HepG2 (cell line): ENCODE data around the gene LAMA5. TPM values are rescaled to one million over a fixed set of nuclear protein-coding genes. Genes with fewer than 3 reads are reported as not detected.

Experiments
- AFF4 ChIP-seq: sonication (generic); formaldehyde crosslinking; IDR thresholded peaks from 2 replicates; pipeline ENCODE4 v1.4.0; 2020; ENCODE audit warnings: missing genetic modification reagents
- BORCS8-MEF2B ChIP-seq: sonication (generic); formaldehyde crosslinking; IDR thresholded peaks from 2 replicates; pipeline ENCODE4 v1.8.0; 2022; ENCODE audit warnings: mild to moderate bottlenecking, missing genetic modification reagents
- CENPX ChIP-seq: sonication (generic); formaldehyde crosslinking; IDR thresholded peaks from 2 replicates; pipeline ENCODE4 v1.9.0; 2021; ENCODE audit warnings: mild to moderate bottlenecking, missing genetic modification reagents, moderate library complexity
- DDIT3 ChIP-seq: sonication (generic); formaldehyde crosslinking; IDR thresholded peaks from 2 replicates; pipeline ENCODE4 v1.4.0; 2020; ENCODE audit warnings: mild to moderate bottlenecking, missing genetic modification reagents
- E2F5 ChIP-seq: sonication (generic); formaldehyde crosslinking; conservative IDR thresholded peaks from 2 replicates; pipeline ENCODE4 v1.4.0; 2020; ENCODE audit warnings: missing genetic modification reagents
- GABPB1 ChIP-seq: IDR thresholded peaks from 2 replicates; pipeline ENCODE4 v1.6.1; 2016; ENCODE audit warnings: mild to moderate bottlenecking, missing genetic modification reagents, moderate library complexity, missing compliant biosample characterization
- HNF4A ChIP-seq: sonication (generic); formaldehyde crosslinking; IDR thresholded peaks from 2 replicates; pipeline ENCODE4 v1.4.0; 2020; ENCODE audit warnings: missing genetic modification reagents
- HNF4G ChIP-seq, 2 experiments: sonication (generic) in 1 of 2; formaldehyde crosslinking in 1 of 2; IDR thresholded peaks; 2 replicates each; pipeline versions ENCODE4 v1.4.0 to v1.6.1; 2011 to 2020; ENCODE audit warnings: borderline replicate concordance in 2 of 2, low read depth in 2 of 2, mild to moderate bottlenecking in 2 of 2, low read length in 1 of 2, missing genetic modification reagents in 1 of 2, moderate library complexity in 1 of 2
- KAT7 ChIP-seq: IDR thresholded peaks from 2 replicates; pipeline ENCODE4 v1.6.1; 2018; ENCODE audit warnings: borderline replicate concordance, missing compliant biosample characterization
- LCORL ChIP-seq, 2 experiments: fragments of 450-650 bp in 1 of 2; sonication (generic) in 1 of 2; formaldehyde crosslinking in 1 of 2; IDR thresholded peaks; 2 replicates each; pipeline versions ENCODE4 v1.5.0 to v1.6.1; 2017 to 2020; ENCODE audit warnings: antibody characterized with exemption in 1 of 2, missing genetic modification reagents in 1 of 2
- MAFG ChIP-seq: sonication (generic); formaldehyde crosslinking; IDR thresholded peaks from 2 replicates; pipeline ENCODE4 v1.5.1; 2020; ENCODE audit warnings: mild to moderate bottlenecking, missing genetic modification reagents
- MTA3 ChIP-seq: sonication (generic); formaldehyde crosslinking; IDR thresholded peaks from 2 replicates; pipeline ENCODE4 v1.4.0; 2020; ENCODE audit warnings: missing genetic modification reagents
- NFYB ChIP-seq: sonication (generic); formaldehyde crosslinking; IDR thresholded peaks from 2 replicates; pipeline ENCODE4 v1.4.0; 2020; ENCODE audit warnings: missing genetic modification reagents
- NR1H2 ChIP-seq: sonication (generic); formaldehyde crosslinking; IDR thresholded peaks from 2 replicates; pipeline ENCODE4 v1.8.1; 2022; ENCODE audit warnings: low read depth, missing genetic modification reagents, borderline replicate concordance
- SALL1 ChIP-seq: sonication (generic); formaldehyde crosslinking; IDR thresholded peaks from 2 replicates; pipeline ENCODE4 v1.8.0; 2022; ENCODE audit warnings: mild to moderate bottlenecking, missing genetic modification reagents
- ZBTB20 ChIP-seq: sonication (generic); formaldehyde crosslinking; IDR thresholded peaks from 2 replicates; pipeline ENCODE4 v1.8.1; 2023; ENCODE audit warnings: missing genetic modification reagents, low read depth, mild to moderate bottlenecking, borderline replicate concordance
- ZNF253 ChIP-seq: sonication (generic); formaldehyde crosslinking; IDR thresholded peaks from 2 replicates; pipeline ENCODE4 v1.8.0; 2022; ENCODE audit warnings: mild to moderate bottlenecking, missing genetic modification reagents, borderline replicate concordance
- ZNF264 ChIP-seq: sonication (generic); formaldehyde crosslinking; IDR thresholded peaks from 2 replicates; pipeline ENCODE4 v1.4.0; 2020; ENCODE audit warnings: missing genetic modification reagents
- ZNF30 ChIP-seq: sonication (generic); formaldehyde crosslinking; IDR thresholded peaks from 2 replicates; pipeline ENCODE4 v1.5.0; 2020; ENCODE audit warnings: mild to moderate bottlenecking, missing genetic modification reagents
- ZNF354B ChIP-seq: sonication (generic); formaldehyde crosslinking; IDR thresholded peaks from 2 replicates; pipeline ENCODE4 v1.8.0; 2022; ENCODE audit warnings: mild to moderate bottlenecking, missing genetic modification reagents
- ZNF430 ChIP-seq: sonication (generic); formaldehyde crosslinking; IDR thresholded peaks from 2 replicates; pipeline ENCODE4 v1.9.0; 2021; ENCODE audit warnings: mild to moderate bottlenecking, missing genetic modification reagents
- ZNF496 ChIP-seq: sonication (generic); formaldehyde crosslinking; IDR thresholded peaks from 2 replicates; pipeline ENCODE4 v1.8.1; 2023; ENCODE audit warnings: mild to moderate bottlenecking, moderate library complexity, missing genetic modification reagents; ENCODE audit not compliant: insufficient replicate concordance
- ZNF678 ChIP-seq: sonication (generic); formaldehyde crosslinking; IDR thresholded peaks from 2 replicates; pipeline ENCODE4 v1.4.0; 2020; ENCODE audit warnings: mild to moderate bottlenecking, missing genetic modification reagents
- ZNF737 ChIP-seq: sonication (generic); formaldehyde crosslinking; IDR thresholded peaks from 2 replicates; pipeline ENCODE4 v1.5.0; 2020; ENCODE audit warnings: missing genetic modification reagents, mild to moderate bottlenecking, borderline replicate concordance
- polyA plus RNA-seq, 8 experiments: library from polyadenylated mRNA; depleted of rRNA in 3 of 8; stranded (reverse) in 7 of 8; unstranded in 1 of 8; fragments of >200 nt; fragmentation: Illumina TruSeq in 4 of 8; extraction: Trizol in 4 of 8; gene quantifications; 2 replicates each; pipeline versions ENCODE4 v1.2.1 to v1.2.3, GENCODE V29; 2011 to 2016; ENCODE audit warnings: low read depth in 4 of 8, missing spikeins in 1 of 8, mixed read lengths in 1 of 8; ENCODE audit not compliant: insufficient read depth in 1 of 8
- total RNA-seq, 5 experiments: library from RNA; depleted of rRNA; stranded (reverse); fragments of >200 nt; fragmentation: Illumina TruSeq; extraction: Trizol; gene quantifications; 2 replicates each; pipeline ENCODE4 v1.2.3, GENCODE V29; 2016; ENCODE audit warnings: low read depth in 1 of 5

LAMA5 gene
- total and polyA plus RNA-seq, 2 of the 13 experiments (the other 11 are each of a cell fraction or from before 2014, with no cell fraction given), result 21.0 to 44.7 TPM

GRCh38 chr20:62297449-62298227 lies 69.5 kb downstream of the LAMA5 start (continued):
- TF ChIP-seq E2F5 (CRISPR knock-in tag) (no peak), NR1H2 (no peak), DDIT3 (CRISPR knock-in tag) (no peak), ZNF737 (CRISPR knock-in tag) (peak; percentile 50; the same call in 1 of the 2 replicates), ZNF354B (CRISPR knock-in tag) (no peak), CENPX (CRISPR knock-in tag) (no peak), KAT7 (CRISPR knock-in tag) (no peak), ZBTB20 (CRISPR knock-in tag) (no peak), SALL1 (CRISPR knock-in tag) (0 out of 2 replicates have a peak, but pooled peaks have one; percentile 9), NFYB (CRISPR knock-in tag) (no peak), GABPB1 (CRISPR knock-in tag) (no peak), LCORL (IDR thresholded peaks at IDR 0.05) (no peak), LCORL (CRISPR knock-in tag; IDR thresholded peaks at IDR 0.05) (peak; percentile 40; the same call in 1 of the 2 replicates), MTA3 (CRISPR knock-in tag) (no peak), ZNF496 (CRISPR knock-in tag) (no peak), HNF4G (IDR thresholded peaks at IDR 0.05; ENCODE audit: borderline replicate concordance, low read depth, low read length) (peak; percentile 52), HNF4G (CRISPR knock-in tag; IDR thresholded peaks at IDR 0.05; ENCODE audit: borderline replicate concordance, low read depth) (no peak), ZNF30 (no peak), ZNF678 (no peak), ZNF264 (CRISPR knock-in tag) (no peak), AFF4 (CRISPR knock-in tag) (no peak), BORCS8-MEF2B (no peak), HNF4A (CRISPR knock-in tag) (peak; percentile 85), ZNF430 (CRISPR knock-in tag) (no peak), ZNF253 (CRISPR knock-in tag) (no peak), MAFG (CRISPR knock-in tag) (no peak)
